ENCODE results near the gene DNAI4.
"Not testable (repeated sequence)": the region's sequence is repeated elsewhere in the genome, so short reads cannot be mapped to it uniquely, and the experiment has no call there.

The DNAI4 gene

DNA sequence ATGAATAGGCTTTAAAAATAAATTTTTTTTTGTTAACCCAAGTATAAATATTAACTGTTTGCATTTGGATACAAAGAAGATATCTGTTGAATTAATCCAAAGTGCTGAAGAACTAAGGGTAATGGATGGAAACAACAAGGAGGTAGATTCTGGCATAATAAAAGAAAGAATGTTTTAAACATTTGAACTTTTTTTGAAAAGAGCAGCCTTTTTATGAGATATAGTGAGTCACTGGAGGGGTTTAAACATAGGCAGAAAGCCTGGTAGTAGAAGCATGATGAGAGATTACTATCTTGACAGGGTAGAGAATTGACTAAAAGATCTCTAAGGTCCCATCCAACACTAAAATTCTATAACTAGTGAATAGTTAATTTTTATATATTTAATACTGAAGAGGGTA, 2.9 kb upstream of the DNAI4 start:
- DNase-seq = no peak

DNA sequence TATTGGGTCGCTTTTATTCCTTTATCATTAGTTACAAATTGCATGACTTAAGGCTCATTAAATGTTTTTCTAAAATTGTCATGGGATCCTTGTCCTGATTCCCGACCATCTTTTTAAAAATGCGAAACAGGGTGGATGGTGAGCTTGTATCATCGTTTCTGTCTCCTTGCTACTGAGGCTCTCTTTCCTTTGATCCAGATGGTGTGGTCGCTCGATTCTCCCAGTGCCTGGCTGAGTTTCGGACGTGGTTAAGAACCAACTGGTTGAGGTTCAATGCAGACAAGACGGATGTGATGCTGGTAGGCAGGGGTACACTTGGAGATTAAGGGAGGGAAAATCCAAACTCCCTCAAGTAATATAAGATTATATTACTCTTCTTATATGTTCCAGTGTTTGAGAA, 1.3 kb upstream of the DNAI4 start:
- DNase-seq = no peak

DNA sequence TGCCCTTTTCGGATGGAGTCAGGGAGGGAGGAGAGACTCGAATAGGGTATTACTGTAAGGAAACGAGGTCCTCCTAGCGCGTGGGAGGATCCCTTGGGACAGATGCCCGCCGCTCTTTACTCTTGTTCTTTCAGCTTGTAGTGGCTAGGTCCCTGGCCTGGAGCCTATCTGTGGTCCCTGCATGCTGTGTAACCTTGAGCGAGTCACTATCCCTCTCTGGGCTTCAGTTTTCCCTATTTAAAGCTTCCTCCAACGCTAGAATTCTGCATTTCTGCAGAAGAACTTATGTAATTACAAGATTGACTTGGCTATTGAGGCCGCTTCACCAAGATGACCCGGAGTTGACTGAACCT, 878 bp upstream of the DNAI4 start:
- DNase-seq = no peak

DNA sequence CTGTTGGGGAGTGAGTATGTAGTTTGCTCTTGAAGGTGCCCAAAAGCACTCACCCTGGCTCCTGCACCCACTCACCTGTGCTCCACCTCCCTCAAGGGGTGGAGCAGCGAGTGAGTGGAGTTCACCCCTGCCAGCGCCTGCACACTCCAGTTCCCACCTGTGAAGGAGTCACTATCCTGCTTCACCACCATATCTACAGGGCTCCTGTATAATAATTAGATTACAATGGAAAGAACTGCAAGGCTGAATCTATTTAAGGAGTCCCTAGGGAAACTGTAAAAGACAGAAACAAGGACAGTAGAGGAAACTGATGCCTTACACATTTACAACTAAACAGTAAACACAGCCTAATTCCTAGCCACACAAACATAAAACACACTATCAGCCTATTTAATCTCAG, 4.1 kb downstream of the DNAI4 start:
- no peak for DNase-seq

DNA sequence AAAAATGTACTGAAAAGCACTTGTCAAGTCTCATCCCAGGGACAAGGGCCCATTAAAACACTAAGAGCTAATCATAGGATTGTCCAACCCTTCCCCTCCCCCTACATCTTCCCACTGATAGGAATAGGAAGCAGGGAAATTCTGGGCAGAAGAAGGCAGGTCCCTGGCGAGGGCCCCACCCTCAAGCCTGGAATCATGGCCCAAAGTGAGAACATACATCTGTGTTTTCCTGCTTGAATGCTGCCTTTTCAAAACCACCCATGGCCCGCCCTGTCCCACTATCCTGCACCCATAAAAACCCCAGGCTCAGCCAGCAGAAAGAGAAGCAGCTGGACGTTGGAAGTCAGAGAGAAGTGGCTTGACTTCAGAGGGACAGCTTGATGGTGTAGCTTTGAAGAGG, 4.8 kb downstream of the DNAI4 start:
- no peak for DNase-seq

DNA sequence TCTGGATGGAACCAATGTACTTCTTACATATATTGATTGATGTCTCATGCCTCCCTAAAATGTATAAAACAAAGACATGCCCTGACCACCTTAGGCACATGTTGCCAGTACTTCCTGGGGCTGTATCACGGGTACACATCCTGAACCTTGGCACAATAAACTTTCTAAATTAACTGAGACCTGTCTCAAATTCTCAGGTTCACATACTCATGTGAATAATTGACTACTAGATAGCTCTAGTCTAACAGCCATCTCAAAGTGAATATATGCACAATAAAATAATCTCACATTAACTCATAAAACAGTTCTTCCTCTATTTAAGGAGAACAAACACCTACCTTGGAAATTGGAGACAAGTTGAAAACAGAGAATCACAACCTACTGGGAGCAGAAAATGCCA, 5.6 kb downstream of the DNAI4 start:
- no peak for DNase-seq

DNA sequence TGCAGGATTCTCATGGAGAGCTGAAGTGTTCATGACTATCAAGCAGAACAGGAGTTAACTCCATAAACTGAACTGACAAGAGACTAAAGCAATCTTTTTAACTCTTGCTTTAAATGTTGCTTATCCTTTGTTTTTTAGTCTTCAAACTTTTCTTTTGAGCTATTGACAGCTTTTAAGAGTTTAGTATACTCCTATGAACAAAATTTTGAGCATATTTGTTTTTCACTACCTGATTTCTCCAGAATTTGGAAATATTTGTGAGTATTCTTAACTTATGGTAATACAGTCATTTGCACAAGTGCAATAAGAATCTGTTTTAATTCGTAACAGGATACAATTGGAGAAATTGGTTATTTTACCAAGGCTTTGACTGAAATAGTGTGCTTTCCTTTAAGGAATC, 7.2 kb downstream of the DNAI4 start:
- DNase-seq = no peak

DNA sequence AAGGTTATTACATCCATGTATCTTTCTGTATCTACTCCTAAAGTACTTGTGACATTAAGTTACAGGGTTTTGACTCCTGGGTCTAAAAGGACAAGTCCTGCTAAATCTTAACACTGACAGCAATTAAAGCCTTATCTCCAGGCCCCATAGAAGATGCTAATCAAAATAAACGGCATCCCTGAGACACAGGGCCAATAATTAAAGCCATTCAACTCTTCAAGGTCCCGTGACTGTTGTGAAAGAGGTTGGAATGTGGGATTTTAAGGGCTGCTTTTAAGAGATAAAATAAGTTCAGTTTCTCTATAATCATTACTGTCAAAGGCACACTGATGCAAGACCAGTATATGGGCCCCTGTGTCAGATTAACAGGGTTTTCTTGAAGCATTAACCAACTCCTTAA, 8.3 kb downstream of the DNAI4 start:
- no peak for DNase-seq

DNA sequence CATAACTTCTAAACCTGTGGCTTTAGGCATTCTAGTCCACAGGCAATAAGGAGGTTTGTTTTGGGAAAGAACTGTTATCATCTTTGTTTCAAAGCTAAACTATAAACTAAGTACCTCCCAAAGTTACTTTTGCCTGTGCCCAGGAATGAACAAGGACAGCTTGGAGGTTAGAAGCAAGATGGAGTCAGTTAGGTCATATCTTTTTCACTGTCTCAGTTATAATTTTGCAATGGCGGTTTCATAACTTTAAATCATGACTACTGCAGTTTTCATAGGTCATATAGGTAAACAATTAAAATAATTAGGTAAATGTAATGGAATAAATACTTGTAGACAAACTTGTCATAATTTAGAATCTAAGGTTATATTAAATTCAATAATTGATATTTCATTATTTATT, 9.5 kb downstream of the DNAI4 start:
- DNase-seq = not testable (repeated sequence)

DNA sequence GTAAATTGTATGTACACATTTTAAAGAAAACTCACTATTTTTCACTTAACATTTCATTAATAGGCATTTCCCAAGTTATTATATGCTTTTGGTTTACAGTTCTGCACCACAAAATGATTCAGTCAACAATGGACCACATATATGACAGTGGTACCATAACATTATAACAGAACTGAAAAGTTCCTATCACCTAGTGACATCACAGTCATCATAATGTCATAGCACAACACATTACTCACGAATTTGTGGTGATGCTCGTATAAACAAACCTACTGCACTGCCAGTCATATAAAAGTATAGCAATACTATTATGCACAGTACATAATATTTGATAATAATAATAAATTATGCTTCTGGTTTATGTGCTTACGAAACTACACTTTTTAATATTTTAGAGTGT, 30.9 kb downstream of the DNAI4 start:
- DNase-seq = no peak

DNA sequence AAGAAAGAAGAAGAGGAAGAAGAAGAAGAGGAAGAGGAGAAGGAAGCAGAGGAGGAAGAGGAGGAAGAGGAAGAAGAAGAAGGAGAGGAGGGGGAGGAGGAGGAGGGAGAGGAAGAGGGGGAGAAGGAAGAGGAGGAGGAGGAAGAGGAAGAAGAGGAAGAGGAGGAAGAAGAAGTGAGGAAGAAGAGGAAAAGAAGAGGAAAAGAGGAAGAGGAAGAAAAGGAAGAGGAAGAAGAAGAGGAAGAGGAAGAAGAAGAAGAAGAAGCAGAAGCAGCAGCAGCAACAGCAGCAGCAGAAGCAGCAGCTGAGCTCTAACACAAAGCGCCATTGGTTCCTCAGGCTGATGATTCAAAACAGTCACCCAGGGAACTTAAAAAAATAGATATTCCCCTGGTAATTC, 34.0 kb downstream of the DNAI4 start:
- DNase-seq = no peak

DNA sequence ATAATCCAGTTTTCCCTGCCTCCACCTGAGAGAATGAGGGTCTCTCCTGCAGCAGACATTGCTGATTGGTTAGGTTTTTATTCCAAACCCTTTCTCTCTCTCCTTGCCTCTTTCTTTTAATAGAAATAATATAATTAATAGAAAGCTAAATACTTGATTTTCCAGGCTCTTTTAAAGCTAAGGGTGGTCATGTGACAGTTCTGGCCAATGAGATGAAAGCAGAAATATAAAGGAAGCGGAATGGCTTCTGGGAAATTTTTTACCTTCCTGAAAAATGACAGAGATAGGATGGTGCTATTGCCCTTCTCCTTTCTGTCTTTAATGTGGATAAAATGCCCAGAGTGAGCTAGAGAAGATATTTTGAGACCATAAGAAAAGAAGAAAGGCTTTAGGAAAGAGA, 35.6 kb downstream of the DNAI4 start:
- DNase-seq = no peak

DNA sequence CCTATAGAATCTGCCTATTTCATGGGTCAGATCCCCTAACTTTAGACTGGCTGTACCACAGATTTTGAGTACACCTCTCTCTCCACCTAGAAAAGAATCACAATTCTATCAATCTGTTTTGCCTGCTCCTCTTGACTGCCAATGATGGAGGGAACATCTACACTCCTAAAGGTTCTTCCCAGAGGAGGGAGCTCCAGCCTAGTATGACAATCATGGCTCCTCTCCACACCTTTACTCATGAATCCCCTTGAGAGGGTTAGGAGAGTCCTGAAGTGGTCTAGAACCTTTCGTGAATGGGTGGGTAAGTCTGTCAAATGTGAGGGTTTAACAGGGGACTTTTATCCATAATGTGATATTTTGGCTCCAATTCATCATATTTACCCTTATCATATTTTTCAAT, 48.0 kb downstream of the DNAI4 start:
- no peak for DNase-seq

DNA sequence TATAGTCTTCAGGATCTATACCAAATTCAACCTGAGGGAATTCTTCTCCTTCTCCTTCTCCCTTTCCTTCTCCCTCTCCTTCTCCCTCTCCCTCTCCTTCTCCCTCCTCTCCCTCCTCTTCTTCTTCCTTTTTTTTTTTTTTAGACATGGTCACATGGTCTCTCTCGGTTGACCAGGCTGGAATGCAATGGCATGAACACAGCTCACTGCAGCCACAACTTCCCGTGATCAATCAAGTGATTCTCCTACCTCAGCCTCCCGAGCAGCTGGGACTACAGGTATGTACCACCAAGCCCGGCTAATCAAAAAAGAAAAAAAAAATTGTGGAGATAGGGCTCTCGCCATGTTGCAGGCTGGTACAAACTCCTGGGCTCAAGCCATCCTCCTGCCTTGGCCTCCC, 51.5 kb downstream of the DNAI4 start:
- DNase-seq = no peak

DNA sequence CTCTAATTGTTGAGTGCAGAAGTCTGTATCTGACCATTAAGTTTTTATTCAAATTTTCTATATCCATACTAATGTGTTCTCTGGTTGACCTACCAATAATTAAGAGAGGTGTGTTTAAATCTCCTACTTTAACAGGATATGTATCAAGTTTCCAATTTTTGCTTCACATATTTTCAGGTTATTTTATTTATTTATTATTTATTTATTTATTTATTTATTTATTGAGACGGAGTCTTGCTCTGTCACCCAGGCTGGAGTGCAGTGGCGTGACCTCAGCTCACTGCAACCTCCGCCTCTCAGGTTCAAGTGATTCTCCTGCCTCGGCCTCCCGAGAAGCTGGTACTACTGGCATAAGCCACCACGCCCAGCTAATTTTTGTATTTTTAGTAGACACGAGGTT, 52.6 kb downstream of the DNAI4 start:
- not testable (repeated sequence) for DNase-seq

DNA sequence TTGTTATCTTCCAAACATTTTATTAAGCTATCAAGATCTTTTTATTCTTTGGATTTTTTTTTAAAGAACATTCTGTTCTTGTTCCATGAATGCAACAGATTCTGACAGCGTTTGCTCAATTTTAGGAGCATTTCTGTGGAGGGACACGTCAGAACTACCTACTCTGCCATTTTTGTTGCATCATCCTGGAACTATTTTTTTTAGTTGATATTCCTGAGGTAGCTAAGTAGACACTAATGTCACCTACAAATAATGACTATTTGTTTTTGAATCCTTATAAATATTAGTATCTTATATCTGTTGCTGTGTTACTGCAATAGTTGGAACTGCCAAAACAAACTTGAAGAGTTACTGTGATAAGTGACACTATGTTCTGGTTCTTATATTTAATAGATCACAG, 57.2 kb downstream of the DNAI4 start:
- DNase-seq = no peak

DNA sequence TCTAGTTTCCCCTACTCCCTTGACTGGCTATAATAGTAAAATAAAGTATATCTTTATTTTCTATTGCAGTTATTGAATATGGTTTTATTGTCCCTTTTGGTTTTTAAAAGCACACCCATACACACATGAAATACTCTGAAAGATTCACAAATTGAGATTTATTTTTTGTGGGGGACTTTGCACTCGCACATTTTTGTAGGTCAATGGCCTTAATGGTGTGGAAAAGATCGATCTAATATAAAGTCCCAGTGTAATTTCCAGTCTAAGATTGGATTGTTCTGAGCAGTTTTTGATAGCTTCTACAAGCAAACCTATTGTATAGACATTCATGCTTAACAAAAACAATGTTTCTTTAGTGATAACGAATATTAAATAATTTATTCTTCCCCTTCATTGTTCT, 64.1 kb downstream of the DNAI4 start:
- DNase-seq = no peak

DNA sequence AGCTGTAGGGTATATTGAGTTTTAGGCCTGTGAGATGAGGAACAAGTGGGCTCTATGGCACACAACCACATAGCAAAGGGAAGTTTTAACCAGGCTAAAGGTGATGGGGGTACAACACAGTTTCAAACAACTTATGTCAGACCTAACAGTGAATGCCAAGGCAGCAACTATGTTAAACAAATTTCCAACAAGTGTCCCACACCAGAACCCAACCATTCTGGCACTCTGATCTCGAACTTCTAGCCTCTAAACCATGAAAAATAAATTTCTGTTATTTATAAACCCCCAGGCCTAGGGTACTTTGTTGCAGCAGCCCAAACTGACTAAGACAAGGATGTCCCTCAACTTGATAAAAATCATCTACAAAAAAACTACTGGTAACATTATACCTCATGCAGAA, 71.3 kb downstream of the DNAI4 start:
- DNase-seq = no peak

DNA sequence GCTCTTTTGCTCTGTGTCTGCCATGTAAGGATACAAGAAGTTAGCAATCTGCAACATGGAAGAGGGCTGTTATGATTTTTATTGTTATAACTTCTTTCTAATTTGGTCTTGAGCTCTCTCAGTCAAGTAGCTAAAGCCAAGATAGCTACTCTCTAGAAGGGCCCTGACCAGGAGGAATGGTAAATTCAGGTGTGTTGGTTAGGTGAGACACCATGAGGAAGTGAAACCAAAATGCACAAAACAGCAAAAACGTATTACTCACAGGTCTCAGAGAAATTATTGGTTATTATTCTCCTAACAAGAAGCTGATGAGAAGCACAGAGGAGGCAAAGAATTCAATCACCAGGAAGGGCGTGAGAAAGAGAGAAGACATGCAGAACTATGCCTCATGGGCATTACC, 71.8 kb downstream of the DNAI4 start:
- no peak for DNase-seq

DNA sequence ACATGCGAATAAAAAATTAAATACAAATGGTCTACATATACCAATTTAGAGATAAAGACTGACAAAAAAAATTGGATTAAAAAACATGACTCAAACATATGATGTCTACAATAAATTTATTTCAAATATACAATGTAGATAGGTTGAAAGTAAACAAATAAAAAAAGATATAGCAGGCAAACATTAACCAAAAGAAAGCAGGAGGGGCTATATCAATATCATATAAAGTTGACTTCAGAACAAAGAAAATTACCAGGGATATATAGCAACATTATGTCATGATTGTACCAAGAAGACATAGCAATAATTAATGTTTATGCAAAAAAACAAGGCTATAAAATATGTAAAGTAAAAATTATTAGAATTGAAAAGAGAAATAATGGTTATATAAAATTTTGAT, 73.7 kb downstream of the DNAI4 start:
- DNase-seq = no peak

DNA sequence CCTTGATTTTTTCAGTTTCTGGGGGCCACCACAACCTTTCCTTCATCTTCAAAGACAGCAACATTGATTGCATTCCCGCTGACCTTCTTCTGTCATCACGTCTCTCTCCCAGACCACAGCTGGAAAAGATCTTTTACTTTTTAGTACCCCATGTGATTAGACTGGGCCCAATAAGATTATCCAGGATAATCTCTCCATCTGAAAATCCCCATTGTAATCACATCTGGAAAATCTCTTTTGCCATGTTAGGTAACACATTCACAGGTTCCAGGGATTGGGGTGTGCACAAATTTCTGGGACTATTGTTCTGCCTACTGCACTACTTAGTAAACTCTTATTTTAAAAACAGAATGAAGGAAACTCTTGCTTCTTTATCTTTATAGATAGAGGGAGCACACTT, 76.5 kb downstream of the DNAI4 start:
- DNase-seq = no peak

DNA sequence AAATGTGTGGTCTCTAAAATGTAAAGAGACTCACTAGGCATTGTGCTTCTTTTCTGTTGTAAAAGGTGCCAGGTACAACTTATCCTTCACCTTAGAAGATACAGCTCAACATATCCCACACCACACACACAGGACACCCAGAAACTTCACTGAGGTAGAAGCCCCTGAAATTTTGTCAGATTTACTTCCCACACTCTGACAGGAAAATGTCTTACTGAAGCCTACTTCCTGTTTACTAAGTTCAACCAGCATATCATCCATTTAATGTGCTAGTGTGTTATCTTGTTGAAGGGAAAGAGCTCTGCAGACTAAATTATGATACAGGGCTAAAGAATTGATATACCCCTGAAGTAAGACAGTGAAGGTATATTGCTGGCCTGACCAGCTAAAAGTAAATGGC, 83.7 kb downstream of the DNAI4 start:
- DNase-seq = no peak

DNA sequence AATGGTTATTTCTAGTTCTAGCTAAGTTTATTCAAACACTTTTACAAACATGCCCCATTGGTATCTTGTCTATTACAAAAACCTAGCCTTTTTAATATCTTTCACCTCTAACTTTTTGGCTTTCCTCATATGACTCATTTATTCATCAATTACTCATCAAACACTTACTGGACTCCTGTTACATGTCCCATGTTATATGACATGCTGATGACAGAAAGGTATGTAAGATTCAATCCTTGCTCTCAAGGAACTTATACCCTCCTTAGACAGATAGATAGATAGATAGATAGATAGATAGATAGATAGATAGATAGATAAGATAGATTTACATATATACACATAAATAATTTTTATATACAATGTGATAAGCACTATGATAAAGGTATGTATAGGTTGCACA, 89.7 kb downstream of the DNAI4 start:
- no peak for DNase-seq

DNA sequence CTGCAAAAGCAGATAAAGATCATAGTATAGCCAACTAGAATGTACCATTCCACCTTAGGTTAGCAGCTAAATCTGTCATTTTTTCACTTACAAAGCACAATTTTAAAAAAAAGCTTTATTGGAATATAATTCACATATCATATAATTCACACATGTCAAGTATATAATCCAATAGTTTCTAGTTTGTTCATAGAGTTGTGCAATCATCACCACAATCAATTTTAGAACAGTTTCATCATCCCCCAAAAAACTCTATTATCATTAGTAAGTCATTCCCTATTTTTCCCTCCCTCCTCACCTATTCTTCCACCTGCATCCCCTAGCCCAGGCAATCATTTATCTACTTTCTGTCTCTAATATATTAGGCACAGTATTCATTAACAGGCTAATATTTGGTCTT, 91.5 kb downstream of the DNAI4 start:
- DNase-seq = no peak

DNA sequence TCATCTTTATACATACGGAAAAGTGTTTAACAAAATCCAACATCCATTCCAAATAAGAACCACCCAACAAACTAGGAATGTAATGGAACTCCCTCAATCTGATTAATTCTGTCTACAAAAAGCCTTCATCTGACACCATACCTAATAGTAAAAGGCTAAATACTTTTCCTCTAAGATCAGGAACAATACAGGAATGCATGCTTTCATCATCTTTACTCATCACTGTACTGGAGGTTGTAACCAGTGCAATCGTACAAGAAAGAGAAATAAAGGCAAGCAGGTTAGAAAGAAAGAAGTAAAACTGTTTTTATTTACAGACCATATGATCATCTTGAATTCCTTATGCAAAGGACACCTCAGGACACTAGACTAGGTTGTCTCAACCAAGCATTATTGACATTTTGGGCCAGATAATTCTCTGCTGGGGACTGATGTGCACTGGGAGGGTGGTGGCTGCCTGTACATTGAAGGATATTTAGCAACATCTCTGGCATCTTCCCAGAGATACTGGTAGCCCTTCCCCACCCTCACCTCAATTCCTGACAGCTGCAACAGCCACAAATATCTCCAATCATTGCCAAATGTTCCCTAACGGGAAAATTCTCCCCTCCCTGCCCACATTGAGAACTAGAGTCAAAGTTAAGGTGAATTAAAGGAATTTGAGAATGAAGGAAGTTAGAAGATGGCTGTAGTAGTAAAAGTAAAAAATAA, 93.0 kb downstream of the DNAI4 start:
- DNase-seq = no peak

DNA sequence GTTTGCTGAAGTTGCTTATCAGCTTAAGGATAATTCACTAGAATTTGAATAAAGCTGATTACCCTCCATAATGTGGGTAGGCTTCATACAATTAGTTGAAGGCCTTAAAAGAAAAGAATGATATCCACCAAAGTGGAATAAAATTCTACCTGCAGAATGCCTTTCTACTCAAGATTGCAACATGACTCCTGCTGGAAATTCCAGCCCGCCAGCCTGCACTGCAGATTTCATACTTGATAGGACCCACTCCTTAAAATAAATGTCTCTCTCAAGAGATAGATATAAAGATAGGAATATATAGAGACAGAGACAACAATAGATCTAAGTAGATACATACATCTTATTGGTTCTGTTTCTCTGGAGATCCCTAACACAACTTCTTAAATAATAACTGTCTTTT, 99.9 kb downstream of the DNAI4 start:
- DNase-seq = no peak

Measured in CD4-positive, alpha-beta T cell treated with Interleukin-6 for 4 hours (primary cell).